Measurements from ENCODE around the gene MT1M.
"Not testable (repeated sequence)": the region's sequence is repeated elsewhere in the genome, so short reads cannot be mapped to it uniquely, and the experiment has no call there.

MT1M gene

DNA sequence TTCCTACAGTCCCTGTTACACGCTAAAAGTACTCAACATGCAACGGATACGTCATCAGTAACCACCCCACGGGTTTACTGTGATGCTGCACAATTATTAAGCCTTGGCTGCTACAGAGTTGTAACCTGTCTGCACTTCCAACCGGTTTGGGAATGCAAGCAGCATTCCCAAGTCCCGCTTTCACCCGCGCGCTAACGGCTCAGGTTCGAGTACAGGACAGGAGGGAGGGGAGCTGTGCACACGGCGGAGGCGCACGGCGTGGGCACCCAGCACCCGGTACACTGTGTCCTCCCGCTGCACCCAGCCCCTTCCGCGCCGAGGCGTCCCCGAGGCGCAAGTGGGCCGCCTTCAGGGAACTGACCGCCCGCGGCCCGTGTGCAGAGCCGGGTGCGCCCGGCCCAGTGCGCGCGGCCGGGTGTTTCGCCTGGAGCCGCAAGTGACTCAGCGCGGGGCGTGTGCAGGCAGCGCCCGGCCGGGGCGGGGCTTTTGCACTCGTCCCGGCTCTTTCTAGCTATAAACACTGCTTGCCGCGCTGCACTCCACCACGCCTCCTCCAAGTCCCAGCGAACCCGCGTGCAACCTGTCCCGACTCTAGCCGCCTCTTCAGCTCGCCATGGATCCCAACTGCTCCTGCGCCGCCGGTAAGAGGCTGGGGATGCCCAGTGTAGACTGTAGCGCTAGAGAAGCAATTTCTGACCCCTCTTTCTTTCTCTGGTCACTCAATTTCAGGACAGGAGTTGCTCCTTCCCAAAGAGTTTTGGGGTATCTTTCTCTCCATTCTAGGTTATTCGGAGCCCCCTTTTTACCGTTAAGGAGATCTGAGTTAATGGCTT is 24.2 kb upstream of the MT1M start, which contains the start of gene MT2A:
Gene MT2A, plus strand, starts transcription at position 542 of the 833 bp plus-strand sequence. Its CDS starts 72 bp downstream, at position 614.
- peak; percentile 70 to 89 (median 82) for DNase-seq (ENCODE audit: low read depth in 2 of 3, low spot score in 2 of 3)

DNA sequence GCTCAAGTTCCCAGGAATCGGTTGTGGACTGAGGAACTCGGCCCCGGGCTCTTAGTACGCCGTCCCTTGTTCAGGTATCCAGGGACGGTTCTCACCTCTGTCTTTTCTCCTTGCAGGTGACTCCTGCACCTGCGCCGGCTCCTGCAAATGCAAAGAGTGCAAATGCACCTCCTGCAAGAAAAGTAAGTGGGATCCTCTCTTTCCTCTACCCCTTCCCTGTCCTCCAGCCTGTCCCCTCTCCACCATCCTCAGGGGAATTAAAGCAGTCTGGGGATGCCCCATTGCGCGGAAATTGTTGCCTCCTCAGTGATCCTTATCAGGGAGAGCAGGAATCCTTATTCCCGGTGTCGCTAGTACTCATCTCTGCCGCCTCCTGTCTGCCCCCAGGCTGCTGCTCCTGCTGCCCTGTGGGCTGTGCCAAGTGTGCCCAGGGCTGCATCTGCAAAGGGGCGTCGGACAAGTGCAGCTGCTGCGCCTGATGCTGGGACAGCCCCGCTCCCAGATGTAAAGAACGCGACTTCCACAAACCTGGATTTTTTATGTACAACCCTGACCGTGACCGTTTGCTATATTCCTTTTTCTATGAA is 23.5 kb upstream of the MT1M start:
- DNase-seq (ENCODE audit: low read depth in 2 of 3, low spot score in 2 of 3) = no peak

DNA sequence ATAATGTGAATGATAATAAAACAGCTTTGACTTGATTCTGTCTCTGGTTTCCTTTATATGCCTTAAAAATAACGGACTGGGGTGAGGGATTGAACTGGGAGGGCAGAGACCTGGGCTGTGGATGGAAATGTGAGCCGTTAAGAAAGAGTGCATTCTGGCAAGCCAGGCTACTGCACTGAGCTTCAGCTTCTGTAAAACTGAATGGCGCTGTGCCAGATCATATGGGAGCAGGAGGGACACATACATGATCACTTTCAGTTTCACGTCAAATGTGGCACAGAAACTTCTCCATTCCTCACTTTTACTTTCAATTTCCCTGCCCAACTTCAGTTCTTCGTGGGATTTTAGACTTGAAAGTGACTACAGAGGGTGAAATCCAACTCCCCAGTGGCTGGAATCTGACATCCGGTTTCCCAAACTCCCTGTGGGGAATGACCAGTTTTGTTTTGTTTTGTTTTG is 23.0 kb upstream of the MT1M start:
- DNase-seq (ENCODE audit: low read depth in 2 of 3, low spot score in 2 of 3) = no peak

DNA sequence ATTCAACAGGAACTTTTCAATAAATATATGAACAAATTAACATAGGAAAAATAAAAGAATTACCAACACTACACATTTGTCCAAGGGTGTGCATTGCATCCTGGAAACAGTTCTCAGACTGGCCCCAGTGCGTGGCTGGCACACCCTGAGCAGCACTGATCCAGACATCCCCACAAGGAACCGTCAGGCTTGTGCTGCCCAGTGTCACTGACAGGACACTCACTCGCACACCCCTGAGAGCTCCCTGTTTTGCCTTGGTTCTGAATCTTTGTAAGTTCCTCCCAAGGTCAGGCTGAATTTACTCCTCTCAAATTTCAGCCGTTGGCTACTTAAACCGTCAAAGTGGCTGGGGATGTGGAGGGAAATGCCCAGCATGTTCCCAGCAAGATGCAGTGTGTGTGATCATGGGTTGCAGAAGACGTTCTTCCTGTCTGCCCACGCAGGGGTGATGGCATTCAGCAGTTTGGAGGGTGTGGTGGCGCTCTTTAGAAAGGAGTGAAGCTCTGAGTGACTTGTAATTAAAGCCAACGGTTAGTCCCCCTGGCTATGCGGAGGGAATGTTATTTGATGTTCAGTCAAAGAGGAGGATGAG is 22.3 kb upstream of the MT1M start:
- DNase-seq (ENCODE audit: low read depth in 2 of 3, low spot score in 2 of 3) = peak in 1 of 3 experiments; percentile 41

DNA sequence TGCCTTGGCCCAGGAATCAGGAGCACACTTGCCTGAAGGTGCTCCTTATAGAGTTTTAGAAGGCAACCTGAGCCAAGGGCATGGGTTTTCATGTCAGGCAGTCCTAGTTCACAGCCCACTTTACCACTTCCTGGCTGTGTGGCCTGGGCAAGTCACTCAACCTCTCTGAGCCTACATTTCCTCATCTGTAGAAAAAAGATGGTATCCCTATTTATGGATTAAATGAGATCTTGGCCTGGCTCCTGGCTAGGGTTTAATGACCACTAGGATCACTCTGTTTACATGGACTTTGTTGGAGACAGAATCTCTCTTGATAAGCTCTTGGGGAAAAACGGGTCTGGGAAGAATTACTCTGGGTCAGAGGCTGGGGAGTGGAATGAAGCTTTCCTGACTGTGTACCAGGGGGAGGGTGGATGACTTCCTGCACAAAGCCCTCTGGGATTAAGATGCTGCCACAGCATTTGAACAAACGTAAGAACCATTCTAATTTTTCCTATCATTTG is 21.8 kb upstream of the MT1M start:
- no peak for DNase-seq (ENCODE audit: low read depth in 2 of 3, low spot score in 2 of 3)

DNA sequence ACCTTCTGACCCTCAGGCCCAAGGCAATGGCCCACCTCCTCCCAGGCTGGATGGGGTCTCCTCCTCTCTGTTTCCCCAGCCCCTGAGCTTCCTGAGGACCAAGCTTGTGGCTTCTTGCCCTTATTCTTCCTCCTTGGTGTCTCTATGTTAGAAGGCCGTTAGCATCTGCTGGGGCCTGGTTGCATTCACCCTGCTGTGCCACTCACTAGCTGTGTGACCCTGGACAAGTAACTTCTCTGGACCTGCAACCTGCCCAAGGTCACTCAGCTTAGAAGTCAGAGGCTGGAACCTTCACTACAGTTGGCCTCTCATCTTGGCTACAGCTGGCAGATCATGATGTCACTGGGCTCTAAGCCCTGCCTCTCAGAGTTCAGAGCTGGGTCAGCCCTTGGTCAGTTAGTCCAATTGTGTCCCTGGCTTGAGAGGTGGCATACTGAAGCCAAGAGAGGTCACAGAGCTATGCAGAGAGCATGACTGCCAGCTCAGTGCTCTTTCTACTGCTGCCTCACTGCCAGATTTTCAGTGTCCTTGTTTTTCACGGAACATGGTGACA is 21.1 kb upstream of the MT1M start:
- DNase-seq (ENCODE audit: low read depth in 2 of 3, low spot score in 2 of 3) = no peak

DNA sequence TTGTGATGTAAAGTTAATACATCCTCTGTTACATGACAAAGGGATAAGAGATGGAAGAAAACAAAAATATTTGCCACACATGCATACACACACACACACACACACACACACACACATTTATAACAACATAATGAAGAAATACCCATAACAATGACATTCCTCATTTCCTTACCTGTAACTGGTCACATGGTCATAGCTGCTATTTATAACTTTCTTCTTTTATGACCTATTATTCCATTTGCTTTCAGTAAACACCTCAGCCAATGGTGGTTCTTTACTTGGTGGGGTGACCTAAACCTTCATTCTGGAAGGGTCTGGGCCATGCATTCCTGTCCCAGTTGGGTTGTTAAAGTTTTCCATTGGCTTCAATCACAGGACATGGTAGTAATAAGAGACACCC is 18.8 kb upstream of the MT1M start:
- DNase-seq (ENCODE audit: low read depth in 2 of 3, low spot score in 2 of 3) = no peak

DNA sequence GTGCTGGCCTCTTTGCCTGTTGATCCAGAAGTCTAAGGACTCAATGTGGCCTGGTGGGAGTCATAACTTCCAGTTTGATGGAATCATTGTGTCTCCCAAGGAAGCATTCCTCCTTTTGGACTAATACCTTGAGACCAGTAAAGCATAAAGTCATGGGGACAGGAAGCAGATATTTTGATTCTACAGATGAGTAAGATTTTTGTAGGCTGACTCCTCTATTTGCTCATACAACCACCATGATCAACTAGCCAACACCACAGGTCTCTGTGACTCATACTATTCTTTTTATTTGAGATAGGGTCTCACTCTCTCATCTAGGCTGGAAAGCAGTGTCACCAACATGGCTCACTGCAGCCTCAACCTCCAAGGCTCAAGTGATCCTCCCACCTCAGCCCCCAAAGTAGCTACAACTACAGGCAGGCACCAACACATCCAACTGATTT is 17.9 kb upstream of the MT1M start:
- no peak for DNase-seq (ENCODE audit: low read depth in 2 of 3, low spot score in 2 of 3)

DNA sequence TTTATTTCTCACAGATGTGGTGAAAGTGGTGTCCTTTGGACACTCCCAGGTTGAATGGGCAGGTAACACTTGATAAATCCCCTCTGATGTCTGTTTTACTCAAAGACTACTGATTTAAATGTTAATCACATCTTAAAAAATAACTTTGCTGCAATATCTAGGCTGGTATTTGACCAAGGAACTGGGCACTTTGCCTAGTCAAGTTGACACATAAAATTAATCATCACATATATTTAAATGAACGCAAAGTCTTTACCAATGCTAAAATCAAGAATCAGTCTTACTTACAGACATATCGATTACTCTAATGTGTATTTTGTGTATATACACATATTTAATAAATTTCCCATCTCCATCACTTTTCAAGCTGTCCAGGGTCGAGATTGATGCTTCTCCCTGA is 17.1 kb upstream of the MT1M start:
- DNase-seq (ENCODE audit: low read depth in 2 of 3, low spot score in 2 of 3) = no peak

DNA sequence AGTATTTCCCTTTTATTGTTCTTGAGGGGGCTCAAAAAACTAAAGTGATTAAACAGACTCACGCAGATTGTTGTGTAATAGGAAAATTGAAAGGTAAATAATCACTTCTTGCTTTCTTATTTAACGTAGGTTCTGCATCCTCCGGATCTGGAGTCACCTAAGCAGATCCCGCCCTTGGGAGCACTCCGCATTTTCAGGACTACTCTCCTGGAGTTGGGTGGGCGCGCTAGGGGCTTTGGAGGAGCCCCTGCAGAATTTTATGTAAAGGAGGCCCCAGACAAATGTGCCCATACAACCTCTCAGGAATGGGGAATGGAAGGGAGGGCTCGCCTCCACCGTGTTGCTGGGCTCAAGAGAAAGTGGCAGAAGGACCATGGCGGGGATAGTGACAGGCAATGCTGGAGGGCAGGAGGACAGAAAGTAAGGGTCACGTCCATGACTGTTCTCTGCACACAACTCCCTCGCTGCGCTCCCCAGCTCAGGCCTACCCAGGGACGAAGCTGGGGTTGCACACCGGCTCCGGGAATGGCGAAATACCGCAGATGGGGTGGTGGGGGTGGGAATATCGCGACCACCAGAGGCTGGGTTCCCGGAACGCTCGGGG is 15.7 kb upstream of the MT1M start:
- no peak for DNase-seq (ENCODE audit: low read depth in 2 of 3, low spot score in 2 of 3)

DNA sequence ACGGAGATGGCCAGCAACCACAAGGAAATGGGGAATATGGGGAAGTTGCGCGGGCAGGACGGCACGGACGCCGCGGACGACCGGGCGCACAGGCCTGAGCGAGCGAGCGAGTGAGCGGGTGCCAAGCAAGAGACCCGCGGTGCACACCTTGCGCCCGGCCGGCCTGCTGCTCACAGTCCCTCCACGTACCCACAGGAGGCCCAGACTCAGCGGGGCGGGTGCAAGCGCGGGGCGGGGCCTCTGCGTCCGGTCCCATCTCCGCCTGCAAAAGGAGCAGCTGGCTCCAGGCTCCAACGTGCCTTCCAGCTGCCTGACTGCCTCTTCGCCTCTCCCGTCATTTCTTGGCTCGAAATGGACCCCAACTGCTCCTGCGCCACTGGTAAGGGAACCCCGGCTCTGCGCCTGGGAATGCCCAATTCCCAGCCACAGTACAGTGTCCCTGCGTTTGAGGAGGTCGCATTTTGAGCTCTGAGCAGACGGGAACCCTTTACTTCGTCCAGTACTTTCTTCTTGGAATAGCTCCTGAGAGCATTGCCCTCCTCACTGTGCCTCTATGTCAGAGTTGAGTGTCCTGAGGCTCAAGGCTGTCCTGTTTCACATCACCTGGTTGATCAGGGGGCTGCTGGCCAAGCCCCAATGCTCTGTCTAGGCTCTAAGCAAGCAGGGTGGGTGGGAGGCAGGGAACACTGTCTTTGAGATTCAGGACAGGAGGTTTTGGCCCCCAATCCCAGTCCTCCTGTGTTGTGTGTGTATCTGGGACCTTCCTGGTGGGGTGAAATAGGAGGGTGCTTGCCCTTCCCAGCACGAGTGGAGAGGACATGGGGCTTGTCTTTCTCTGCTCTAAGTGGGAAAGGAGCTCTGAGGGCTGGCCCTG is 15.0 kb upstream of the MT1M start:
- no peak for DNase-seq (ENCODE audit: low read depth in 2 of 3, low spot score in 2 of 3)

DNA sequence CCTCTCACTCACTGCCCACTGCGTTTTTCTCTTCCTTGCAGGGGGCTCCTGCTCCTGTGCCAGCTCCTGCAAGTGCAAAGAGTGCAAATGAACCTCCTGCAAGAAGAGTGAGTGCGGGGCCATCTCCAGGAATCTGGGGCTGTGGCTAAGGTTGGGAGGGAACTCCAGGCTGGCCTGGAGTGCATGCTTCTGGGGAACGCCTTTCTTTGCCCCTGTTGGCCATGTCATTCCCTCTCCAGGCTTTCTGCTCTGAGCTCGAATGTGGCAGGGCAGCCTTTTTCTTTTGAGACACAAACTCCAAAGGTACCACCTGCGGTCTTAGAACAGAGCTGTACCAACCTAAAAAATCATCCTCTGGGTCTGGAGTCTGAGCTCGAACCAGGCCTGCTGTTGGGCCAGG is 14.3 kb upstream of the MT1M start:
- no peak for DNase-seq (ENCODE audit: low read depth in 2 of 3, low spot score in 2 of 3)

DNA sequence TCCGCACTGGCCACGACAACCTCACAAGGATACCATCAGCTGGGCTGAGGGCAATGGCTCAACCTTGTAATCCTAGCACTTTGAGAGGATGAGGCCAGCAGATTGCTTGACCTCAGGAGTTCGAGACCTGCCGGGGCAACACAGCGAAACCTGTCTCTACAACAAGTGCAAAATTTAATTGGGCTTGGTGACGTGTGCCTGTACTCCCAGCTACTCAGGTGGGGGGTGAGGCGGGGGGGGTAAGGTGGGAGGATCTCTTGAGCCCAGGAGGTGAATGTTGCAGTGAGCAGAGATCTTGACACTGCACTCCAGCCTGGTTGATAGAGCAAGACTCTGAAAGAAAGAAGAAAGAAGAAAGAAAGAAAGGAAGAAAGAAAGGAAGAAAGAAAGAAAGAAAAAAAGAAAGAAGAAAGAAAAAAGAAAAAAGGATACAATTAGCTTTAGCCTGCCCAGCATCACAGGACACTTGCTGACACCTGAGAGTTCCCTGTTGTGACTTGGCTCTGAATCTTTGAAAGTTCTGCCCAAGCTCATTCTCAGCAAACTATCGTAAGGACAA is 12.0 kb upstream of the MT1M start:
- DNase-seq (ENCODE audit: low read depth in 2 of 3, low spot score in 2 of 3) = no peak

DNA sequence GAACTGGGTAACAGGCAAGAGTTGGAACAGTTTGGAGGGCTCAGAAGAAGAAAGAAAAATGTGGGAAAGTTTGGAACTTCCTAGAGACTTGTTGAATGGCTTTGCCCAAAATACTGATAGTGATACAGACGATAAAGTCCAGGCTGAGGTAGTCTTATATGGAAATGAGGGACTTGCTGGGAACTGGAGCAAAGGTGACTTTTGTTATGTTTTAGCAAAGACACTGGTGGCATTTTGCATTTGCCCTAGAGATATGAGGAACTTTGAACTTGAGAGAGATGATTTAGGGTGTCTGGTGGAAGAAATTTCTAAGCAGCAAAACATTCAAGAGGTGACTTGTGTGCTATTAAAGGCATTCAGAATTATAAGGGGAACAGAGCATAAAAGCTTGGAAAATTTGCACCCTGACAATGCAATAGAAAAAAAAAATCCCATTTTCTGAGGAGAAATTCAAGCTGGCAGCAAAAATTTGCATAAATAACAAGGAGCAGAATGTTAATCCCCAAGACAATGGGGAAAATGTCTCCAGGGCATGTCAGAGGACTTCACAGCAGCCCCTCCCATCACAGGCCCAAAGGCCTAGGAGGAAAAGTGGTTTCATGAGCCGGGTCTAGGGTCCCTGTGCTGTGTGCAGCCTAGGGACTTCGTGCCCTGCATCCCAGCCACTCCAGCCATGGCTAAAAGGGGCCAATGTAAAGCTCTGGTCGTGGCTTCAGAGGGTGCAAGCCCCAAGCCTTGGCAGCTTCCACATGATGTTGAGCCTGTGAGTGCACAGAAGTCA is 10.6 kb upstream of the MT1M start:
- DNase-seq (ENCODE audit: low read depth in 2 of 3, low spot score in 2 of 3) = not testable (repeated sequence)

DNA sequence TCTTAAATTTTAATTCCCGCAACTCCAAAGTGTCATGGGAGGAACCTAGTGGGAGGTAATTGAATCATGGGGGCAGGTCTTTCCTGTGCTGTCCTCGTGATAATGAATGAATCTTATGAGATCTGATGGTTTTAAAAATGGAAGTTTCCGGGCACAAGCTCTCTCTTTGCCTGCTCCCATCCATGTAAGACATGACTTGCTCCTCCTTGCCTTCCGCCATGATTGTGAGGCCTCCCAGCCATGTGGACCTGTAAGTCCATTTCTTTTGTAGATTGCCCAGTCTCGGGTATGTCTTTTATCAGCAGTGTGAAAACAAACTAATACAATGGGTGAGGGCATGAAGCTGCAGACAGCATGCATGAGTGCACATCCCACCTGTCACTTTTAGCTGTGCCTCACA is 9.3 kb upstream of the MT1M start:
- not testable (repeated sequence) for DNase-seq (ENCODE audit: low read depth in 2 of 3, low spot score in 2 of 3)

DNA sequence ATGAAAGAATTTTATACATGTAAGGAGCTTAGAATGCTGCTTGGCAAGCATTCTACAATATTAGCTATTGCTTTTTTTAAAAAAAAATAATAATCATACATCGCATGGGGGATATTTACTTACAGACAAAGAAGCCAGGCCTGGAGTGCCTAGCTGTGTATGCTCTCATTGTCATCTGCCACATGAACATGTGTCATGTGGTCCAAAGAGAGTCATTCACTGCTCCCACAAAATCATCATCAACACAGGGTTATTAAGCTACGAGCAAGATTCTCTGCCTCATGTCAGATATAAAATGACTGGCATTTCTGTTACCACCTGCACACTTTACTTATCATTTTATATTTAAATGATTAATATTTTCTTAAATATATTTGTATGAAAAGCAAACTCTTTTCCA is 8.8 kb upstream of the MT1M start:
- DNase-seq (ENCODE audit: low read depth in 2 of 3, low spot score in 2 of 3) = no peak

DNA sequence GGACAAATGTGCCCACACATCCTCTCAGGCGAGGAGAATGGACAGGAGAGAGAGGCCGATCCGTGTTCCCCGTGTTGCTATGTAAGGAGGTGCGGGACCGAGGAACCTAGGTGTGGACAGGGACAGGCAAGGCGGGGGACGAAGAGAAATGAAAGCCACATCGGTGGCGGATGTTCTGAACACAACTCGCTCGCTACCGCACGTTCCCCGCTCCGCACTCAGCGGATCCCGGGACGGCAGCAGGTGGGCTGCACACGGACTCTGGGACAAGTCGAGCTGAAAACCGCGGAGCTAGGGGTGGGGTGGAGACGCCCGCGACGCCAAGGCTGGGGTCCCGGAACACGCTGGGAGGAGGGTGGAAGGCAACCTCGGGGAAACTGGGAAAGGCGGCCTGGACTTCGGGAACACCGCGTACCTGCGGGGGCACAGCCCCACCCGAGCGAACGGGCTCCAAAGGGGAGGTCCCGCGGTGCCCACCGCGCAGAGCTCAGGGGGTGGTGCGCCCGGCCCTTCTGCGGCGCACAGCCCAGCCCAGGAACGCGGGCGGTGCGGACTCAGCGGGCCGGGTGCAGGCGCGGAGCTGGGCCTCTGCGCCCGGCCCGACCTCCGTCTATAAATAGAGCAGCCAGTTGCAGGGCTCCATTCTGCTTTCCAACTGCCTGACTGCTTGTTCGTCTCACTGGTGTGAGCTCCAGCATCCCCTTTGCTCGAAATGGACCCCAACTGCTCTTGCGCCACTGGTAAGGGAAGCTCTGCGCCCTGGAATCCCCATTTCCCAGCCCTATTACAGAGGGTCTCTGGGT is 7.1 kb upstream of the MT1M start, which contains the start of gene MT1E:
Gene MT1E, plus strand, starts transcription at position 642 of the 803 bp plus-strand sequence. Its CDS starts 71 bp downstream, at position 713.
- peak in 1 of 3 experiments; percentile 61 for DNase-seq (ENCODE audit: low read depth in 2 of 3, low spot score in 2 of 3)

Data from activated CD8-positive, alpha-beta memory T cell treated with anti-CD3 and anti-CD28 coated beads for 48 hours (primary cell).